BLaER1 treated with 17β-estradiol and CSF1 and Interleukin-3, amounts not matched to agents 10 nM and 100 nM (cell line): ENCODE results near the gene IL15RA.

ENCODE experiments used
- H3K27ac ChIP-seq, 11 experiments: shearing (Covaris generic); formaldehyde crosslinking; 2 replicates each; pipeline ENCODE4 v1.8.1; 2022
- H3K27me3 ChIP-seq, 11 experiments: shearing (Covaris generic); formaldehyde crosslinking; 2 replicates each; pipeline ENCODE4 v1.8.1; 2022
- H3K36me3 ChIP-seq, 11 experiments: shearing (Covaris generic); formaldehyde crosslinking; 2 replicates each; pipeline ENCODE4 v1.8.1; 2022
- H3K4me1 ChIP-seq, 10 experiments: shearing (Covaris generic); formaldehyde crosslinking; 2 replicates each; pipeline ENCODE4 v1.8.1; 2022
- H3K4me2 ChIP-seq, 11 experiments: shearing (Covaris generic); formaldehyde crosslinking; 2 replicates each; pipeline ENCODE4 v1.8.1; 2022
- H3K4me3 ChIP-seq, 10 experiments: shearing (Covaris generic); formaldehyde crosslinking; 2 replicates each; pipeline ENCODE4 v1.8.1; 2022
- H3K9ac ChIP-seq, 11 experiments: shearing (Covaris generic); formaldehyde crosslinking; 2 replicates each; pipeline ENCODE4 v1.8.1; 2022
- H3K9me3 ChIP-seq, 11 experiments: shearing (Covaris generic); formaldehyde crosslinking; replicated peaks in 1 of 11; 2 replicates each; pipeline ENCODE4 v1.8.1; 2022
- H4K20me1 ChIP-seq, 11 experiments: shearing (Covaris generic); formaldehyde crosslinking; 2 replicates each; pipeline ENCODE4 v1.8.1; 2022
- Cebpa-rat ChIP-seq, 11 experiments: shearing (Covaris generic); IDR thresholded peaks; 2 replicates each; pipeline ENCODE4 v1.8.1; 2022

The IL15RA gene

GRCh38 chr10:5978230-5978489, 817 bp upstream of the IL15RA start:
- Histone ChIP-seq H3K9me3 (no peaks in the 10 kb centered on the region), H3K4me1 (peaks cover 12 to 24% (median 17%) of the 10 kb centered on the region in 10 experiments; a peak in 18 of 20 replicates), H3K36me3 (no peaks in the 10 kb centered on the region), H3K27ac (0 out of 22 replicates have a peak overlapping the region, but pooled peaks of 1 of the 11 experiments have one; percentile 88), H4K20me1 (no peaks in the 10 kb centered on the region), H3K4me3 (peak overlapping the region; percentile 81 to 99 (median 90)), H3K27me3 (peaks cover 0 to 20% (median 12%) of the 10 kb centered on the region in 11 experiments; a peak in 21 of 22 replicates), H3K9ac (peak overlapping the region; percentile 78 to 91 (median 84); a peak in 19 of 22 replicates), H3K4me2 (peak overlapping the region; percentile 85 to 99 (median 97))
- TF ChIP-seq Cebpa-rat (IDR thresholded peaks at IDR 0.05), result no peak

DNA sequence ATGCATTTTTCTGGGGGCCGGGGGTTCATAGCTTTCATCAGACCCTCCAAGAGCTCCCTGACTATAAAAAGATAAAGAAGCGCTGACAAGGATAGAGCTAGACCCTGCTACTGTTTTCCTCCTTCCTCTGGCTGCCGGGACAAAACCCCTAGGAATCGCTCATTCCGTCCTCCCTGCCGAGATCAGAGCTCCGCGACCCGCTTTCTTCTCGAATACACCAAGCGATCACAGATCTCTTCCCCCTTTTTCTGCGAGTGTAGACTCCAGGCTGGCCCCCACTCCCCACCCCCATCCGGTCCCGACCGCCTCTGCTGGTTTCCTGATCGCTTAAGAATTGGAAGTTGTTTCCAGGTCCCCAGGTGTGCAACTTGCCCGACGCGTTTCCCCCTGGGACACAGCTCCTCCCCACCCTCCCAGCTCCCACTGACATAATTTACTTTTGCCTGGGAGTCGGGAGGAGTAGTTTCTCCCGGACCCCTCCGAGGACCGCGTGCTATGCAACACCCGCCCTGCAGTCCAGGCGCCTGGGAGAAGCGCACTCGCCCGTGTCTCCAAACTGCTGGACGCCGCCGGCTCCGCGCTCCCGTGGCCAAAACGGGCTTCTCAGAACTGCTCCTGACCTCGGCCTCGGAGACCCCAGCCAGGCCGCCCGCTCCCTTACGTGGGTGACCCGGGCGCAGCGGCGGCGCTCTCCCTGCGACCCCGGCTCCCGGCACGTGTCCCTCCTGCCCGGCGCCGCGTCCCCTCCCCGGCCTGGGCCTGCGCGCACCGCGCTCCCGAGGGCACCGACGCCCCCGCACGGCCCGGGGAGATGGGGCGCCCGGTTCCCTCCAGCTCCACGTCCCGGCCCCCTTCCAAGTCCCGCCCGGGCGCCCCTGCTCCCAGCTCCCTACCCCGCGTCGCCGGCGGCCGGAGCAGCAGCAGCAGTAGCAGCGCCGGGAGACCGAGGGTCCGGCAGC, 552 bp downstream of the IL15RA start:
- TF ChIP-seq Cebpa-rat (IDR thresholded peaks at IDR 0.05), result no peak
- Histone ChIP-seq H3K27ac (peak overlapping the region; percentile 23 to 88 (median 82); a peak in 21 of 22 replicates), H3K9ac (peak overlapping the region; percentile 78 to 91 (median 84))

GRCh38 chr10:5975641-5976473, 1.5 kb downstream of the IL15RA start:
- H3K27ac ChIP-seq, result peak overlapping the region in 10 of 11 experiments; percentile 8 to 88 (median 82); a peak in 16 of 22 replicates
- no peaks in the 10 kb centered on the region for H3K36me3 ChIP-seq
- no peaks in the 10 kb centered on the region for H4K20me1 ChIP-seq
- peak overlapping the region; percentile 85 to 99 (median 97) for H3K4me2 ChIP-seq
- peak in 7 of 11 experiments; percentile 10 to 64 (median 40); a peak in 6 of 22 replicates for TF ChIP-seq Cebpa-rat (IDR thresholded peaks at IDR 0.05)
- H3K4me3 ChIP-seq, result peak overlapping the region; percentile 81 to 99 (median 90)
- H3K9ac ChIP-seq, result peak overlapping the region; percentile 78 to 91 (median 84); a peak in 21 of 22 replicates
- H3K9me3 ChIP-seq, result no peaks in the 10 kb centered on the region
- peaks cover 0 to 20% (median 12%) of the 10 kb centered on the region in 11 experiments; a peak in 21 of 22 replicates for H3K27me3 ChIP-seq
- H3K4me1 ChIP-seq, result peaks cover 17 to 31% (median 25%) of the 10 kb centered on the region in 10 experiments; a peak in 19 of 20 replicates

More for the DNA sequence above, 552 bp downstream of the IL15RA start:
- Histone ChIP-seq H3K9me3 (no peaks in the 10 kb centered on the region), H3K4me2 (peak overlapping the region; percentile 85 to 99 (median 97)), H3K4me1 (peaks cover 15 to 25% (median 19%) of the 10 kb centered on the region in 10 experiments; a peak in 19 of 20 replicates), H3K4me3 (peak overlapping the region; percentile 81 to 99 (median 90)), H4K20me1 (no peaks in the 10 kb centered on the region), H3K36me3 (no peaks in the 10 kb centered on the region), H3K27me3 (peaks cover 0 to 20% (median 12%) of the 10 kb centered on the region in 11 experiments; a peak in 21 of 22 replicates)

DNA sequence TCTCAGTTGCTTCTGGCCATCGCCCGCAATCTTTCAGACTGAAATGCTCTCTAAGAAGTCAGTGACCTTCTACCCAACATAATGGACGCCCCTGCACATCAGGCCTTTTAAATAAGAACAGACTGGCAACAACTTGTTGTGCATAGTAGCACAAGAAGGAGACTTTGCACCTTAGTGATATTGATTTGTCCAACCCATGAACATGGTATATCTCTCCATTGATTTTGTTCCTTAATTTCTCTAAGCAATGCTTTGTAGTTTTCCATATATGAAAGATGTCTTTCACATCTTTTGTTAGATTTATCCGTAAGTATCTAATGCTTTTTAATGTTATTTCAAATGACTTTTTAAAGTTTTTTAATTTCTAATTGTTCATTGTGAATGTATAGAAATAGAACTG, 4.3 kb downstream of the IL15RA start:
- Histone ChIP-seq H3K27me3 (peaks cover 0 to 12% (median 5%) of the 10 kb centered on the region in 11 experiments; a peak in 16 of 22 replicates), H3K4me2 (no peak overlapping the region), H3K4me1 (peaks cover 13 to 28% (median 25%) of the 10 kb centered on the region in 10 experiments; a peak in 19 of 20 replicates), H3K36me3 (no peaks in the 10 kb centered on the region), H3K4me3 (no peak overlapping the region), H3K9me3 (no peaks in the 10 kb centered on the region), H3K27ac (no peak overlapping the region), H4K20me1 (no peaks in the 10 kb centered on the region), H3K9ac (no peak overlapping the region)
- no peak for TF ChIP-seq Cebpa-rat (IDR thresholded peaks at IDR 0.05)

DNA sequence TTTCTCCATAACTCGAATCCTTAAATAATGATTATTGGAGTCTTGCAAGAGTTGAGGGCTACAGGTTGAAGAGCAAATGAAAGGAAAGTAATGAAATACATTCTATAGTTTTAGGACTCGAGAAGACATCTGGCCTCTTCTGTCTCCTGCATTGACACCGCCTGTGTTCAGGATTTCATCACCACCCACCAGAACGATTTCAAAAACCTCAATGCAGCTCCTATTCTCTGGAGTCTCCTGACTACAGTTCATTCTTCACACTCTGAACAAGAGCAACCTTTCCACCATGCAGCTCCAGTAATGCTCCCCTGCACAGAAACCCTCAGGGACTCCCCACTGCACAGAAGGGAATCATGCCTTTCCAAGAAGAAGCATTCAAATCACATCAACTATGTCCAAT, 5.5 kb downstream of the IL15RA start:
- peak in 1 of 11 experiments; percentile 30; a peak in 1 of 22 replicates for TF ChIP-seq Cebpa-rat (IDR thresholded peaks at IDR 0.05)
- peaks cover 0 to 6% (median 0%) of the 10 kb centered on the region in 11 experiments; a peak in 1 of 22 replicates for H3K27me3 ChIP-seq
- no peaks in the 10 kb centered on the region for H4K20me1 ChIP-seq
- H3K27ac ChIP-seq, result no peak overlapping the region
- H3K9ac ChIP-seq, result no peak overlapping the region
- H3K4me1 ChIP-seq, result peaks cover 12 to 28% (median 23%) of the 10 kb centered on the region in 10 experiments; a peak in 19 of 20 replicates
- no peak overlapping the region for H3K4me3 ChIP-seq
- peak overlapping the region in 9 of 11 experiments; percentile 0 to 71 (median 43); a peak in 12 of 22 replicates for H3K4me2 ChIP-seq
- H3K36me3 ChIP-seq, result no peaks in the 10 kb centered on the region
- no peaks in the 10 kb centered on the region for H3K9me3 ChIP-seq

- Histone ChIP-seq H3K9ac (no peak overlapping the region), H3K4me3 (no peak overlapping the region), H3K27me3 (0 out of 22 replicates have a peak, but pooled peaks cover 0 to under 1% (median 0%) of the 10 kb centered on the region in 11 experiments), H4K20me1 (no peaks in the 10 kb centered on the region), H3K27ac (peak overlapping the region in 1 of 11 experiments; percentile 2; a peak in 1 of 22 replicates), H3K36me3 (no peaks in the 10 kb centered on the region), H3K4me2 (peak overlapping the region in 9 of 11 experiments; percentile 0 to 71 (median 43); a peak in 12 of 22 replicates), H3K9me3 (no peaks in the 10 kb centered on the region), H3K4me1 (peaks cover 10 to 27% (median 21%) of the 10 kb centered on the region in 10 experiments; a peak in 19 of 20 replicates)
- TF ChIP-seq Cebpa-rat (IDR thresholded peaks at IDR 0.05), result no peak
Measured at GRCh38 chr10:5971315-5971832, 6.0 kb downstream of the IL15RA start.

GRCh38 chr10:5970527-5970926, 6.8 kb downstream of the IL15RA start:
- Histone ChIP-seq H3K27me3 (no peaks in the 10 kb centered on the region), H3K9me3 (no peaks in the 10 kb centered on the region), H3K36me3 (no peaks in the 10 kb centered on the region), H3K4me3 (no peak overlapping the region), H3K4me2 (peak overlapping the region in 1 of 11 experiments; percentile 71; a peak in 1 of 22 replicates), H3K27ac (no peak overlapping the region), H4K20me1 (no peaks in the 10 kb centered on the region), H3K4me1 (peaks cover 1 to 18% (median 12%) of the 10 kb centered on the region in 10 experiments; a peak in 17 of 20 replicates), H3K9ac (no peak overlapping the region)
- TF ChIP-seq Cebpa-rat (IDR thresholded peaks at IDR 0.05), result no peak

- Histone ChIP-seq H3K36me3 (no peaks in the 10 kb centered on the region), H3K27me3 (no peaks in the 10 kb centered on the region), H3K4me3 (no peak overlapping the region), H3K4me1 (peaks cover 0 to 13% (median 10%) of the 10 kb centered on the region in 10 experiments; a peak in 14 of 20 replicates), H3K9ac (no peak overlapping the region), H4K20me1 (no peaks in the 10 kb centered on the region), H3K27ac (no peak overlapping the region), H3K9me3 (no peaks in the 10 kb centered on the region), H3K4me2 (no peak overlapping the region)
- TF ChIP-seq Cebpa-rat (IDR thresholded peaks at IDR 0.05), result no peak
Measured at GRCh38 chr10:5970066-5970465, 7.3 kb downstream of the IL15RA start.
